Stimulated activated CD8-positive, alpha-beta memory T cell treated with anti-CD3 and anti-CD28 coated beads, Interleukin-15, amount 100 ng/mL, for 48 hours (primary cell): Measurements from ENCODE around the gene ETNPPL.

Experiments
- DNase-seq, 2 donors: peaks; one replicate each; pipeline ENCODE4 v3.0.0-alpha.2; 2020; ENCODE audit warnings: low read depth in 2 of 2

ETNPPL gene

GRCh38 chr4:108762559-108763225 is at the start of gene ETNPPL:
Gene ETNPPL (minus strand): TSS chr4:108763053. CDS start chr4:108762898, 155 bp downstream.
- DNase-seq: peak in 1 of 2 donors; percentile 1

DNA sequence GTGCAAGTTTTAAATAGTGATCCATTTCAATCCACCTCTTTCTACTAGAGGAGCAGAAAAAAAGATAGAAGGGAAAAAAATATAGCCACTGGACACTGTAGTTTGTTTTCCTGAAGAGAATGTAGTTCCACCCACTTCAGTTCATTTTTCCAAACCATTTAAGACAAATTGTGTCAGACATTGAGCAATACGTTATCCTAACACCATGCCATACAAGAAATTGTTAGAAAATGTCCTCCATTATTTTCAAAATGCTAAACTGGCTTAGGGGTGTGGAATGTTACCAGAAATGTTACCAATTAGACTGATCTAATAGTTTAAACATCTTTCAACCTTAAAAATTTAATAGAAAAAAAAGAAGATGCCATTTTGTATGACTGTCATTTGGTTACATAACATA is 48.6 kb upstream of the ETNPPL start:
- no peak for DNase-seq

- DNase-seq: no peak
Observed at GRCh38 chr4:108810087-108810486, 47.2 kb upstream of the ETNPPL start.

GRCh38 chr4:108804648-108805273 is 41.9 kb upstream of the ETNPPL start:
- no peak for DNase-seq

GRCh38 chr4:108799306-108799705 is 36.5 kb upstream of the ETNPPL start:
- DNase-seq: no peak

- no peak for DNase-seq
Observed at GRCh38 chr4:108796173-108796572, 33.3 kb upstream of the ETNPPL start.

DNA sequence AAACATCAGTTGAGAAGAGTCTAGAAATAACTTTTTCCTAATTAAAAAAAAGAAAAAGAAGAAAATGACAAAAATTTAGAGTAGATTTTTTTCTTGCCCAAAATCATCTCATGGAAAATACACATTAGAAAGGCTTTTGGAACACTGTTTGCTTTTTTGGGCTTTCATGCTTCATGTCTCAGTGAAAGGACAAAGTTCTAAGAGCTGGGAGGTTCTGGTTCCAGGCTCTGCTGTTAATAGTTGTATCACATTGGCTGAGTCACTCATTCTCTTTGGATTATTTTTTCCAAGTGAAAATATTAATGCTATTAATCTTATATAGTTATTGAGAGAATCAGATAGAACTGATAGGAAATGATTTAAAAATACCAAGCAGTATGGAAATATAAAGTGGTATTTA is 32.9 kb upstream of the ETNPPL start:
- DNase-seq: no peak

DNA sequence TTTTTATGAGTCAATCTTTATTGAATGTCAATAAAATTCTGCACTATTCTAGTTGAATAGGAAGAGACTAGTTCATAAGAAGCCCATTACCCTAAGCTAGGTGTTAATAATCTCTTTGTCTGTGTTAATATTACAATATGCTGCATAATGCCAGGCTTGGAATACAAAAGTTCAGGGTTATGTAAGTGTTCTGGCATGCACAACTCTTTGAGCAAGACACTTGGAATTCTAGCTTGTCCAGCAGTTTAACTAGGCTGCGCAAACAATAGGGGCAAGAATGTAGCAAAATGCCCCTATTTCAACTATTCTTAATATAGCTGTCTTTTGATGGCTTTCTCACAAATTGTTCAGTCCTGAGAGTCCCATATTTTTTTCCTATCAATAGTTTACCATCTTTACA is 31.3 kb upstream of the ETNPPL start:
- no peak for DNase-seq

DNA sequence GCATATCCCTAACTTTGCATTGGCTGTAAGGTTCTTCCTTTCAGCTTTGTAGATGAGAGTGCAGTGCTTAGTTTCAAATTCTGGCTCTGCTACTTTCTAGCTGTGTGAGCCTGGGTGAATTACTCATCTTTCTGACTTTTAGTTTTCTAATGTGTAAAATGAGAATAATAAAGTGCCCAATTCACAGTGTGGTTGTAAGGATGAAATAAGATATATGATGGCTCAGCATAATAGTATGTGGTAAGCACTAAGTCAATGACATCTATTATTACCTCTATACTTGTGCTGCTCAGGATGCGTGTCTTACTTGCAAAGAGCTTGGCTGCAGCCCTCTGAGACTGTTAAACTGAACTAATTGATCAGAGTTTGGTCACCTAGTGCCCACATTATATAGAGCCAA is 30.6 kb upstream of the ETNPPL start:
- DNase-seq: no peak

- DNase-seq: no peak
Observed at GRCh38 chr4:108788731-108789130, 25.9 kb upstream of the ETNPPL start.

DNA sequence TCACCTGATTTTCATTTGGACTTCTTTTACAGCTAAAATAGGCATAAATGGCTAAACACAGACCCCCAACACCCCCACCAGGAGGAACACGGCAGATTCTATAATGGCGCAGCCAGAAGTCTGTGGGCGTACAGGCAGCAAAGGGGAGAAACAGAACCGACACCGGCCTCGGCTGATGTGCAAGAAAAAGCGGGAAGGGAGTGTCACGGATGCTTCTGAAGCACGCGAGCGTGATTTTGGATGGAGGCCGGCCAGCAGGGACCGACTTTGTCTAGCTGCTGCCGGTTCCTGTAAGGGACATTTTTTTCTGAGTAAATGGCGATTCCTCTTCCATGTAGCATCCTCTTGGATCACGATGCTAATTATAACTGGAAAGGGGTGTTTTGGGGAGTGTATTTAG is 24.9 kb upstream of the ETNPPL start:
- no peak for DNase-seq

- DNase-seq: no peak
Observed at GRCh38 chr4:108787106-108787505, 24.3 kb upstream of the ETNPPL start.

DNA sequence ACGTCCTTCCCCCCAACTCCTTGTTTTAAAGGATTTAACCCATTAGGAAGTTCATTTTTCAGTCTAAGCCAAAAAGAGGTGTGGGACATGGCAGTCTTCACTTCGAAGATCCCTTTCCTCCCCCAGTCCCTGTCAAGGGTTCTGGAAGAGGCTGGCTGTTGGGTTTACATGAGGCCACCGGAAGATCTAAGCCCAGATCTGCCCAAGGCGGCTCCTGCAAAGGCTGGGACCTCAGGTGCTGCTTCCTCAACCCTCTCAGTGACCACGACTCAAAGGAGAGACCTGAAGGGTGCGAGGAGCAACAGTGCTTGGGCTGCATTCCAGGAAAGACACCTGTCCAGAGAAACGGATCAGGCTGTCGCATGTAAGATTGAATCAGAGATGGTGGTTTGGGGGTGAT is 23.5 kb upstream of the ETNPPL start:
- no peak for DNase-seq

DNA sequence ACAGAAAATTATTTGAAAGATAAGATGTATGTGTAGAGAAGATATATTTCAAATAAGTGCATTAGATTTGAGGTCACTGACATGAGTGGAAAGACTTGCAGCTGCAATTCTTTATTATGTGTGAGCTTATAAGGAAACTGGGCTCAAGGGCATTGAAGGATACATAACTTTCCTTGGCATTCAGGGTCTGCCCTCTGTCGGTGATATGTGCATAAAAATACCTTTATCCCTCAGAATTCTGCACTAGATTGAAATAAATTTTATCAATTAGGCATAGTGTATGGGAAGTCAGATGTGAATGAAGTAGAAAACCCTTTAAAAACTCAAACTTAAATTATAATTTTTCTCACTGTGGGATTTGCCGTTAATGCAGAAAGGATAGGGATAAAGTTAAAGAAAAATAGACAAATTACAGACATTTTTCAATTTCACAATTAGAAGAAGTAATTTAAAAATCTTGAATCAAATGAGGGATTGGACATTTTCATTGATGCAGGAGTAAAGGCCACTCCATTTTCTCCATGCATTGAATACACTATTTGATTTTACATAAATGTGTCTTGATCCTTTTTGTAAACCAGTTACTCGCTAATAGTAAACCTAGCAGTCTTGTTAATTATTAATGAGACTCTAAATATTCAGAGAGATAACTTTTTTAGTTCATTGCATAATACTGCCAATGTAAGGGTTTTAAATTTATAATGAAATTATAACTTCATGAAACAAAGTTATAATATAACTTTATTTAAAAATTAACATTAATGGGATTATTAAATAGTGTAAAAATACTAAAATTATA is 21.0 kb upstream of the ETNPPL start:
- no peak for DNase-seq

DNA sequence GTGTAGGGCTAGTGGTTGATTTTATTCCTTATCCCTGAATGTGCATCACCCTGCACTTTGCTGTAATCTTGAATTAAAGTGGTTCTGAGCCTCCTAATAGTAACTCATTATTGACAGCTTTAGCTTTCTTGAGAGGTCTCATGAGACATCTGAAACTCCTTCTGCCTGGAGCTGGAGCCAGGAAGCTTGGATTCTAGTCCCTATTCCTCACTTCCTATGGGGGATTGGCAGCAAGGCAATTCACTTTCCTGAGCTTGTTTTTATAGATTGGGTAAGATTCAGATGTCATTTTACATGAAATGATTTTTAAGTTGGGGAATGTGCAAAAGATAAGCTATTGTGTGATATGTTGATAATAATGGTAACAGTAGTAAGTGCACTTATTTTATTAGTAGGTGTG is 17.1 kb upstream of the ETNPPL start:
- no peak for DNase-seq

- DNase-seq: no peak
Observed at GRCh38 chr4:108777388-108777787, 14.5 kb upstream of the ETNPPL start.

GRCh38 chr4:108775921-108776320 is 13.1 kb upstream of the ETNPPL start:
- no peak for DNase-seq

GRCh38 chr4:108774809-108775530 is 12.1 kb upstream of the ETNPPL start:
- DNase-seq: no peak

DNA sequence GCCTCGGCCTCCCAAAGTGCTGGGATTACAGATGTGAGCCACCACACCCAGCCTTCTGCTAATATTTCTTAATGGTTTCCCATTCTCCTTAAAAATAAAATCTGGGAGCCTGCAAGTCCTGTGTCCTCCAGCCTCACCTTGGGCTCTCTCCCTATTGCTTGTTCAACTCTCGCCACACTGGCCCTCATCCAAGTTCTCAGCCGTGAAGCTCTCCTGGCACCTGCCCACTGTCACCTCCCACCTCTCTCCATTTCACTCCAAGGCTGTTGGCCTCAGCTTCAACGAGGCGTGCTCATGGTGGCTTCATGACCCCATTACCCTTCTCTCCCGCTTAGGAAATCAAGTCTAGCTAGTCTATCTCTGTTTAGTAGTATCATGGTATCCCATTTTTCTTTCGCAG is 9.5 kb upstream of the ETNPPL start:
- no peak for DNase-seq

- DNase-seq: no peak
Observed at GRCh38 chr4:108766058-108766457, 3.2 kb upstream of the ETNPPL start.

DNA sequence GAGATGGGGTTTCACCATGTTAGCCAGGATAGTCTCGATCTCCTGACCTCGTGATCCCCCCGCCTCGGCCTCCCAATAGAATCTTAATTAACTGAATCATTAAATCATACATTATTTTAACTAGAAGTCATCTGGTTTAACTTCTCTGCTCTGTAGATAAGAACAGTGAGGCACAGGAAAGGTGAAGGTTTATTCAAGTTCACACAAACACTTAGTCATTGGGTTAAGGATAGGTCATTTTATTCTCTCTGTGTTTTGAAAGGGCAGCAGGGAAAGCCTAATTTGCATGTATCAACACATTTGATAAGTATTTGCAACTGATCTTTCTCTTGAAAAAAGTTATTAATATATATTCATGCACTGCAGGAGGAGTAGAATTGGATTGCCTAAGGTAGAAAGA is 1.1 kb upstream of the ETNPPL start:
- no peak for DNase-seq

DNA sequence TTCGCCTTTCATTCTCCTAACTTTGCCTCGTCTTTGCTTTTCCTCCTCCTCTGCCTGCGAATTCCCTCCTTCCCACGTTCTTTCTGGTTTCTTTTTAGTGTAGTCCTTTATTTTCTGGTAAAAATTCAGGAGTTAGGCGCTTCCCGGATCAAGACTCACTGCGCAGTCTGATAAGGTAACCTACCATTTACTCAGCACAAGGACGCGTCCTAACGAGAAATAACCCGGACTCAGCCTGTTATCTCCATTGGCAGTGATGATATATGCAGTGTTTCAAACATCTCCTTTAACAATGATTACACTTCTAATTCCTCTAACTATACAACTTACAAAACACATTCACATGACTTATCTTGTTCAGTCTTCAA is 357 bp upstream of the ETNPPL start:
- no peak for DNase-seq
